Measurements from ENCODE around the gene PLXNB1.
"Not testable (repeated sequence)": the region's sequence is repeated elsewhere in the genome, so short reads cannot be mapped to it uniquely, and the experiment has no call there.

PLXNB1 gene

DNA sequence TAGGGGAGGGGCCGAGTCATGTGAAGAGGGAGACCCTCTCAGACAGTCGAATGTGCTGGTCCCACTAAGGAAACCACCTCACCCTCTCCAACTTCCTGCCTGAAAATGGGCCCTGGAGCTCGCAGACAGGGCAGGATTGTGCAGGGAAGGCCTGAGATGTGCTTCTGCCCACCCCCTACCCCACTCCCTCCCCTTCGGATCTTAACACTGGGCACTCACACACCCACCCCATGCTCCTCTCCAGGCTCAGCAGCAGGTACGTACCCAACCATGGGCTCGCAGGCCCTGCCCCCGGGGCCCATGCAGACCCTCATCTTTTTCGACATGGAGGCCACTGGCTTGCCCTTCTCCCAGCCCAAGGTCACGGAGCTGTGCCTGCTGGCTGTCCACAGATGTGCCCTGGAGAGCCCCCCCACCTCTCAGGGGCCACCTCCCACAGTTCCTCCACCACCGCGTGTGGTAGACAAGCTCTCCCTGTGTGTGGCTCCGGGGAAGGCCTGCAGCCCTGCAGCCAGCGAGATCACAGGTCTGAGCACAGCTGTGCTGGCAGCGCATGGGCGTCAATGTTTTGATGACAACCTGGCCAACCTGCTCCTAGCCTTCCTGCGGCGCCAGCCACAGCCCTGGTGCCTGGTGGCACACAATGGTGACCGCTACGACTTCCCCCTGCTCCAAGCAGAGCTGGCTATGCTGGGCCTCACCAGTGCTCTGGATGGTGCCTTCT lies 36.7 kb upstream of the PLXNB1 start:
- H3K36me3 ChIP-seq, result peaks cover 8% of the 10 kb centered on the region; the same call in 1 of the 2 replicates
- H3K27me3 ChIP-seq, result no peaks in the 10 kb centered on the region
- DNase-seq, result no peak

GRCh38 chr3:48465531-48466378 lies 35.9 kb upstream of the PLXNB1 start:
- TF ChIP-seq, protein P1, sequence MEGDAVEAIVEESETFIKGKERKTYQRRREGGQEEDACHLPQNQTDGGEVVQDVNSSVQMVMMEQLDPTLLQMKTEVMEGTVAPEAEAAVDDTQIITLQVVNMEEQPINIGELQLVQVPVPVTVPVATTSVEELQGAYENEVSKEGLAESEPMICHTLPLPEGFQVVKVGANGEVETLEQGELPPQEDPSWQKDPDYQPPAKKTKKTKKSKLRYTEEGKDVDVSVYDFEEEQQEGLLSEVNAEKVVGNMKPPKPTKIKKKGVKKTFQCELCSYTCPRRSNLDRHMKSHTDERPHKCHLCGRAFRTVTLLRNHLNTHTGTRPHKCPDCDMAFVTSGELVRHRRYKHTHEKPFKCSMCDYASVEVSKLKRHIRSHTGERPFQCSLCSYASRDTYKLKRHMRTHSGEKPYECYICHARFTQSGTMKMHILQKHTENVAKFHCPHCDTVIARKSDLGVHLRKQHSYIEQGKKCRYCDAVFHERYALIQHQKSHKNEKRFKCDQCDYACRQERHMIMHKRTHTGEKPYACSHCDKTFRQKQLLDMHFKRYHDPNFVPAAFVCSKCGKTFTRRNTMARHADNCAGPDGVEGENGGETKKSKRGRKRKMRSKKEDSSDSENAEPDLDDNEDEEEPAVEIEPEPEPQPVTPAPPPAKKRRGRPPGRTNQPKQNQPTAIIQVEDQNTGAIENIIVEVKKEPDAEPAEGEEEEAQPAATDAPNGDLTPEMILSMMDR (IDR thresholded peaks at IDR 0.05; ENCODE audit: low read depth, low read length), result peak; percentile 54
- Histone ChIP-seq H3K4me1 (peaks cover 3% of the 10 kb centered on the region), H3K27me3 (no peaks in the 10 kb centered on the region), H3K9me3 (no peaks in the 10 kb centered on the region), H3K4me3 (ENCODE audit: low read depth, low read length) (peak overlapping the region; percentile 65), H3K36me3 (peaks cover 8% of the 10 kb centered on the region; the same call in 1 of the 2 replicates)
- DNase-seq, result peak; percentile 88

More for the DNA sequence above, 36.7 kb upstream of the PLXNB1 start:
- no peaks in the 10 kb centered on the region for H3K9me3 ChIP-seq
- H3K4me3 ChIP-seq (ENCODE audit: low read depth, low read length), result peak overlapping the region; percentile 65
- peaks cover 3% of the 10 kb centered on the region for H3K4me1 ChIP-seq
- TF ChIP-seq, protein P1 (IDR thresholded peaks at IDR 0.05; ENCODE audit: low read depth, low read length), result no peak

- H3K4me3 ChIP-seq (ENCODE audit: low read depth, low read length), result no peak overlapping the region
- H3K36me3 ChIP-seq, result peaks cover 8% of the 10 kb centered on the region; the same call in 1 of the 2 replicates
- no peaks in the 10 kb centered on the region for H3K27me3 ChIP-seq
- no peaks in the 10 kb centered on the region for H3K9me3 ChIP-seq
- no peak for DNase-seq
- TF ChIP-seq, protein P1 (IDR thresholded peaks at IDR 0.05; ENCODE audit: low read depth, low read length), result no peak
- peaks cover 3% of the 10 kb centered on the region for H3K4me1 ChIP-seq
Observed at GRCh38 chr3:48465237-48465530, 35.3 kb upstream of the PLXNB1 start.

- Histone ChIP-seq H3K9me3 (no peaks in the 10 kb centered on the region), H3K27me3 (no peaks in the 10 kb centered on the region), H3K4me3 (ENCODE audit: low read depth, low read length) (no peak overlapping the region), H3K4me1 (peaks cover 3% of the 10 kb centered on the region), H3K36me3 (peaks cover 8% of the 10 kb centered on the region; the same call in 1 of the 2 replicates)
- TF ChIP-seq, protein P1 (IDR thresholded peaks at IDR 0.05; ENCODE audit: low read depth, low read length), result no peak
- no peak for DNase-seq
Observed at GRCh38 chr3:48464713-48465221, 34.9 kb upstream of the PLXNB1 start.

- H3K4me1 ChIP-seq, result peaks cover 3% of the 10 kb centered on the region
Observed at GRCh38 chr3:48463703-48464102, 33.8 kb upstream of the PLXNB1 start.

GRCh38 chr3:48461767-48462166 lies 31.9 kb upstream of the PLXNB1 start:
- not testable (repeated sequence) for H3K4me3 ChIP-seq (ENCODE audit: low read depth, low read length); H3K9me3 ChIP-seq; H3K36me3 ChIP-seq; H3K27me3 ChIP-seq; H3K4me1 ChIP-seq; DNase-seq

More at GRCh38 chr3:48463703-48464102, 33.8 kb upstream of the PLXNB1 start:
- peaks cover 12% of the 10 kb centered on the region for H3K36me3 ChIP-seq
- H3K9me3 ChIP-seq, result no peaks in the 10 kb centered on the region
- H3K27me3 ChIP-seq, result no peaks in the 10 kb centered on the region
- TF ChIP-seq, protein P1 (IDR thresholded peaks at IDR 0.05; ENCODE audit: low read depth, low read length), result no peak
- DNase-seq, result no peak
- no peak overlapping the region for H3K4me3 ChIP-seq (ENCODE audit: low read depth, low read length)

All from BE2C (cell line).